ENCODE results near the gene STON2.

STON2 gene

GRCh38 chr14:81276073-81277069, 123.8 kb downstream of the STON2 start:
- no peak for DNase-seq (ENCODE audit: extremely low spot score, insufficient read length, low read depth)
- no peak for FAIRE-seq

DNA sequence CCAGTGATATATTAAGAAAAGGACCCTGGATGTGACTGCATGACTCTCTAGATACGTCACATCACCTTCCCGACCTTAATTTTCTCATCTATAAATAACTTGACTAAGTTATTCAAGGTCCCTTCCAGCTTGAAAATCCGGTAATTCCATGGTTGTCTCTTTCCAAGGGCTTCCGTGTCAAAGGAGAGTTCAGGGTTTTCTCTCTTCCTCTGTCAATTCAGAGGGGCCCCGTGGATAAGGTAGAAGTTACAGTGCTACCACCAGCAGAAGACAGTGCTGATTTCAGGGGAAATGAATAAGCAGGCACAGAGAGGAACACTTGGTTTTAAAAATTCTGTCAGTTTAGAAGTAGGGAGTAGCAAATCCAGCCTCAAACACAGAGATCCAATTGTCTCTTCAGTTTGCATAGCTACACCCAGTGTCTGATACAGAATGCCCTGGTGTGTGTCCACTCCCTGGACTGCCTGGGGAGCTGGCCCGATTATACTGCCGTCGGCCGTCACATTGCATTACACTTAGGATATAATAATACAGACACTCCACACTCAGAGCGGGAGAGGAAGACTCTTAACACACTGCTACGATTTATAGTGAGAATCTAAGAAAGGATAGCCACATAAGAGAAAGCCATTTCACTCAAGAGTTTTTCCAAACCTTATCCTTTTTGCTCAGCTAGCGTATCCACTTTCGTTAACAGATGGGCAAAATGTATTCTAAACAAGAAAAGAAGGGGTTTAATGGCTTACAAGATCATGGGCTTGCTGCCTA, 124.6 kb downstream of the STON2 start:
- FAIRE-seq (no peak), DNase-seq (ENCODE audit: extremely low spot score, insufficient read length, low read depth) (no peak)

GRCh38 chr14:81273961-81274575, 126.1 kb downstream of the STON2 start:
- FAIRE-seq: no peak
- DNase-seq (ENCODE audit: extremely low spot score, insufficient read length, low read depth): no peak

- FAIRE-seq (no peak), DNase-seq (ENCODE audit: extremely low spot score, insufficient read length, low read depth) (no peak)
These were observed 126.6 kb downstream of the STON2 start for GRCh38 chr14:81273521-81273920.

DNA sequence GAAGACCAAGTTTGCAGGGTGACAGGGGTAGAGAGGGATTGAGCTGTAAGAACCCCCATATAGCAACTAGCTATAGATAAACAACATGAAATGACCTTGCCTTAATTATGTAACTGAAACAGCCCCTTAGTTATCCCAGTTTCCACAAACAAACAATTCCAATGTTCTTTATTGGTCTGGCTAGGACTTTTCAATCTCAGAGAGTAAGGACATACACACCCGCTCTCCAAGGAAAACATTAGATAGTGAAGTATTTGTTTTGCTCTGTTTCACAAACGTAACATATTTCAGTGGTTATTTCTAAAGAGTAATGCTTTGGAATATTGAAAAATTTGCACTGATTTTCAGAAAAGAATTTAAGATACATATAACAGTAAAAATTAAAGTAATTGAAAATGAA, 127.8 kb downstream of the STON2 start:
- DNase-seq (ENCODE audit: extremely low spot score, insufficient read length, low read depth) (no peak), FAIRE-seq (no peak)

GRCh38 chr14:81269979-81270375, 130.1 kb downstream of the STON2 start:
- FAIRE-seq (no peak), DNase-seq (ENCODE audit: extremely low spot score, insufficient read length, low read depth) (no peak)

GRCh38 chr14:81269100-81269978, 130.8 kb downstream of the STON2 start:
- peak; percentile 79 for FAIRE-seq
- DNase-seq (ENCODE audit: extremely low spot score, insufficient read length, low read depth): peak; percentile 44

GRCh38 chr14:81268016-81268416, 132.1 kb downstream of the STON2 start:
- FAIRE-seq (no peak), DNase-seq (ENCODE audit: extremely low spot score, insufficient read length, low read depth) (no peak)

- no peak for DNase-seq (ENCODE audit: extremely low spot score, insufficient read length, low read depth)
- FAIRE-seq: no peak
These were observed 134.4 kb downstream of the STON2 start for GRCh38 chr14:81265636-81266169.

DNA sequence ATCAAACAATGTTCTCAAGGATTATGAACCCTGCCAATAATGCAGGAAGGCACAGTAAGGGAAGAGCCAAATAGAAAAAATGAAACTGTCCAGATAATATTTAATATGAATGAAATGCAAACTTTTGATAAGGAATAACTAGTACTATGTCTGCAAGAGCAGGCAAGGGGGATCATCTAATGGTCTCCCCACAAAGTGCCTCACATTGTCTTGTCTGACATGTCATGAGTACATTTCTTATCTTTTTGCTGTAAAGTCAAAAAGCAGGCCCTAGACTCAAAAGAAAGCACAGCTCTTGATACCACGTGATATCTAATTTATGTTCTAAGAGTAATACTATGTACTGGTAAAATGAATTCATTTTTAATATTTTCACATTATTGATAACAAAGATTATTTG, 135.5 kb downstream of the STON2 start:
- FAIRE-seq: no peak

DNA sequence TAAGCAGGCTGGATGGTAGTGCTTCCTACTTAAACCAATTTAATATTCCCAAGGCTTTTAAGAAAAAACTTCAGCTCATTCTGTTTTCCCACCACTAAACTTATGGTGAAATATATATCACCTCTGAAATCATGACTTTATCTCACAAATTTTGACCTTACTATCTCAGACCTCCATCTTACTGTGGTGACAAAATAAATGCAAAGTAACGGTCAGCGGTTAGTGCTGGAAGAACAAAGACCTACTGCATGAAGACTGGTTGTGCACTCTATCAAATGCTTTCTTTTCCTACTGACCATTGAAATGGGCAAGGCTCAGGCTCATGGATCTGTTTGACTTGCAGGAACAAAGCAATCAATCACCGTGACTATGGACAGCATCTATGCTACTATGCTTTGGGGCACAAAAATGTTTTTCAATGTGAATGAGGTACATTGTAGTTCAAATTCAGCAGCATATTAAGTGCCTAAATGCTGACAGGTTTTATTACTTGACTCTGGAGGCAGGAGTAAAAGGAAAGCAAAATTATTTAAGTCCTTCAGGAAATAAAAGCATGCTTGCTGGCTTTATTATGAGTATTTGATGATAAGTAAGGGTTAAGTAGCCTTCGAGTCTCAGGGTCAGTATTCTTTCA, 136.2 kb downstream of the STON2 start:
- DNase-seq (ENCODE audit: extremely low spot score, insufficient read length, low read depth): no peak

More for the DNA sequence above, 135.5 kb downstream of the STON2 start:
- no peak for DNase-seq (ENCODE audit: extremely low spot score, insufficient read length, low read depth)

GRCh38 chr14:81261176-81261575, 138.9 kb downstream of the STON2 start:
- DNase-seq (ENCODE audit: extremely low spot score, insufficient read length, low read depth): no peak
- no peak for FAIRE-seq

More for the DNA sequence above, 136.2 kb downstream of the STON2 start:
- no peak for FAIRE-seq

- FAIRE-seq (no peak), DNase-seq (ENCODE audit: extremely low spot score, insufficient read length, low read depth) (no peak)
These were observed 139.4 kb downstream of the STON2 start for GRCh38 chr14:81260732-81261131.

GRCh38 chr14:81256289-81256960, 143.7 kb downstream of the STON2 start:
- FAIRE-seq (no peak), DNase-seq (ENCODE audit: extremely low spot score, insufficient read length, low read depth) (no peak)

GRCh38 chr14:81252278-81252677, 147.8 kb downstream of the STON2 start:
- FAIRE-seq (no peak), DNase-seq (ENCODE audit: extremely low spot score, insufficient read length, low read depth) (no peak)

DNA sequence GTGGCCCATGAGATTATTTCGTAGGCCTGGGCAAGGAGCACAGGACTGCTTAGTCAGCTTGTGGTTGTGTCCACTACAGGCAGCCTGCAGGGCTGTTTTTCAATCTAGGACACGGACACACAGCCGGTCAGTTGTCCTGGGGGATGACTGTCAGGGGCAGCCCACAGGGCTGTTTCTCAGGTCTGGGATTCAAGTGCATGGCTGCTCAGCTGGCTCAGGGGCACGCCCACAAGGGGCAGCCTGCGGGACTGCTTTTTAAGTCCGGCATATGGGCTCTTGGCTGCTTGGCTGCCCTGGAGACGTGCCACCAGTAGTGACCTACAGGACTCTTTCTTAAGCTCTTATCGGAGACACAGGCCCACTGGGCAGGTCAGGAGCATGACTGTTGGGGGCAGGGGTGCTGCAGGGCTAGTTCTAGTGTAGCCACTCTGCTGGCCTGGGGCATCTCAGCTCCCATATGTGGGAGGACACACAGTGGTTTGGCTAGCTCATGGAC, 152.8 kb downstream of the STON2 start:
- no peak for FAIRE-seq
- no peak for DNase-seq (ENCODE audit: extremely low spot score, insufficient read length, low read depth)

DNA sequence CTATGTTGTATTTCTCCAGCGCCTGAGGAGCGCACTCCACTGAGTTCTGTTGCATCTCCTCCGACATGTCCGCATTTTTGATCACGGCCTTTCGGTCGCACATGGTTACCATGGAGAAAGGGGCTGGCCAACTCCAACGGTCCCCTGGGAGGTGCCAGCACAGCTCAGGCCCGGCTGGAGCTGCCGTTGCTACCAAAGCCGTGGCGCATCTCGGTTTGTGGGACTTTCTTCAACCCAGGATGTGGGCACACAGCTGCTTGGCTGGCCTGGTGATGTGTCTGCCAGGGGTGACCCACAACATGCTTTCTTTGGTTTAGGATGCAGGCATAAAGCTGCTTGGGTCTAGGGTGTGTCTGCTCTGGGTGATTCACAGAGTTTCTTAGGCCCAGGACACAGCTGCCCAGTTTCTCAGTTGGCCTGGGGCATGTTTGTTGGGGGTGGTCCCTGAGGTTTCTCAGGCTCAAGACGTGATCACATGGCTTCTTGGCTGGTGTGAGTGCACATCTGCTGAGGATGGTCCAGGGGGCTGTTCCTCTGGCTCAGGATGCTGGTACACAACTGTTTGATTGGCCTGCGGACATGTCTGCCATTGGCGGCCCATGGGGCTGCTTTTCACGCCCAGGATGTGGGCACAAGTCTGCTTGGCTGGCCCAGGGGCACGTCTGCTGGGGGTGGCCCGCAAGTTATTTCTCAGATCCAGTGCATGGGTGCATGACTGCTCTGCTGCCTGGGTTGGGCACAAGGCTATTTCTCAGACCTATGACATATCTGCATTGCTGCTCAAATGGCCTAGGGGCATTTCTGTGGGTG, 153.5 kb downstream of the STON2 start:
- no peak for FAIRE-seq
- DNase-seq (ENCODE audit: extremely low spot score, insufficient read length, low read depth): no peak
